ENCODE data around the gene UFC1.

DNA sequence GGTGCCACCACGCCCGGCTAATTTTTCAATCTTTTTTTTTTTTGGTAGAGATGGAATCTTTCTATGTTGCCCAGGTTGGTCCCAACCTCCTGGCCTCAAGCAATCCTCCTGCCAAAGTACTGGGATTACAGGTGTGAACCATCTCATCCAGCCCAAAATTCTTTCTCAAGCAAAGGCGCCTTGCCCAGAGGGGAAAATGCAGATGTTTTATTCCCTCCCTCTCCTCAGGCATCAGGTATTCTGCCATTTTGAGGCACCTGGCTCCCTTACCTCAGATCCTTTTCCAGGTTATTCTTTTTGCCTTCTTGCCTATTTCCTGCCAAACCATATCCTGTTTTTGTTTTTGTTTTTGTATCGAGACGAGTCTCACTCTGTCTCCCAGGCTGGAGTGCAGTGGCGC lies 34.6 kb downstream of the UFC1 start:
- TF ChIP-seq, protein P1, sequence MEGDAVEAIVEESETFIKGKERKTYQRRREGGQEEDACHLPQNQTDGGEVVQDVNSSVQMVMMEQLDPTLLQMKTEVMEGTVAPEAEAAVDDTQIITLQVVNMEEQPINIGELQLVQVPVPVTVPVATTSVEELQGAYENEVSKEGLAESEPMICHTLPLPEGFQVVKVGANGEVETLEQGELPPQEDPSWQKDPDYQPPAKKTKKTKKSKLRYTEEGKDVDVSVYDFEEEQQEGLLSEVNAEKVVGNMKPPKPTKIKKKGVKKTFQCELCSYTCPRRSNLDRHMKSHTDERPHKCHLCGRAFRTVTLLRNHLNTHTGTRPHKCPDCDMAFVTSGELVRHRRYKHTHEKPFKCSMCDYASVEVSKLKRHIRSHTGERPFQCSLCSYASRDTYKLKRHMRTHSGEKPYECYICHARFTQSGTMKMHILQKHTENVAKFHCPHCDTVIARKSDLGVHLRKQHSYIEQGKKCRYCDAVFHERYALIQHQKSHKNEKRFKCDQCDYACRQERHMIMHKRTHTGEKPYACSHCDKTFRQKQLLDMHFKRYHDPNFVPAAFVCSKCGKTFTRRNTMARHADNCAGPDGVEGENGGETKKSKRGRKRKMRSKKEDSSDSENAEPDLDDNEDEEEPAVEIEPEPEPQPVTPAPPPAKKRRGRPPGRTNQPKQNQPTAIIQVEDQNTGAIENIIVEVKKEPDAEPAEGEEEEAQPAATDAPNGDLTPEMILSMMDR (IDR thresholded peaks at IDR 0.05), result no peak
- no peak for TF ChIP-seq POLR2A (IDR thresholded peaks at IDR 0.05)
